GM12878 (cell line): ENCODE data around the gene DGCR8. TPM values are rescaled to one million over a fixed set of nuclear protein-coding genes. Genes with fewer than 3 reads are reported as not detected.

Source experiments
- CREM ChIP-seq: IDR thresholded peaks from 2 replicates; pipeline ENCODE4 v1.6.1; 2014; ENCODE audit warnings: antibody characterized with exemption, low read depth
- EP300 ChIP-seq, 2 experiments: fragments of 150-350 bp in 1 of 2; IDR thresholded peaks; 2 replicates each; pipeline ENCODE4 v1.6.1; 2011 to 2012; ENCODE audit warnings: low read depth in 2 of 2, low read length in 2 of 2, borderline replicate concordance in 1 of 2, improper control_type of control experiment in 1 of 2, inconsistent platforms in 1 of 2; ENCODE audit not compliant: control insufficient read depth in 1 of 2
- FOXK2 ChIP-seq: fragments of 450-650 bp; IDR thresholded peaks from 2 replicates; pipeline ENCODE4 v1.6.1; 2017; ENCODE audit warnings: mild to moderate bottlenecking, moderate library complexity
- GATAD2B ChIP-seq: fragments of 450-650 bp; conservative IDR thresholded peaks from 2 replicates; pipeline ENCODE4 v1.6.1; 2017; ENCODE audit warnings: low read depth, mild to moderate bottlenecking, moderate library complexity
- JUND ChIP-seq: IDR thresholded peaks from 2 replicates; pipeline ENCODE4 v1.6.1; 2012; ENCODE audit warnings: low read depth, mild to moderate bottlenecking, low read length, improper control_type of control experiment, moderate library complexity
- KLF5 ChIP-seq: fragments of 450-650 bp; IDR thresholded peaks from 2 replicates; pipeline ENCODE4 v1.6.1; 2014; ENCODE audit warnings: mild to moderate bottlenecking; ENCODE audit not compliant: partially characterized antibody
- MEF2B ChIP-seq: fragments of 450-650 bp; IDR thresholded peaks from 2 replicates; pipeline ENCODE4 v1.6.1; 2018; ENCODE audit warnings: mild to moderate bottlenecking, moderate library complexity; ENCODE audit not compliant: partially characterized antibody, poor library complexity, severe bottlenecking
- NFYA ChIP-seq: IDR thresholded peaks from 2 replicates; pipeline ENCODE4 v1.6.1; 2011; ENCODE audit warnings: low read depth, mild to moderate bottlenecking, low read length, improper control_type of control experiment, borderline replicate concordance
- PML ChIP-seq: IDR thresholded peaks from 2 replicates; pipeline ENCODE4 v1.6.1; 2012; ENCODE audit warnings: low read length, inconsistent platforms
- SRF ChIP-seq, 2 experiments: IDR thresholded peaks; 2 replicates each; pipeline ENCODE4 v1.6.1; 2011; ENCODE audit warnings: low read depth in 2 of 2, low read length in 2 of 2, mild to moderate bottlenecking in 1 of 2, moderate library complexity in 1 of 2
- SUPT20H ChIP-seq: IDR thresholded peaks from 2 replicates; pipeline ENCODE4 v1.6.1; 2011; ENCODE audit warnings: low read depth, mild to moderate bottlenecking, low read length, moderate library complexity, borderline replicate concordance; ENCODE audit not compliant: control insufficient read depth
- TAF1 ChIP-seq: IDR thresholded peaks from 2 replicates; pipeline ENCODE4 v1.6.1; 2011; ENCODE audit warnings: mild to moderate bottlenecking, low read depth, low read length, borderline replicate concordance
- ZNF24 ChIP-seq: fragments of 450-650 bp; IDR thresholded peaks from 2 replicates; pipeline ENCODE4 v1.6.1; 2017; ENCODE audit warnings: antibody characterized with exemption, mild to moderate bottlenecking
- polyA plus RNA-seq, 11 experiments: library from polyadenylated mRNA; depleted of rRNA in 4 of 11; unstranded in 6 of 11; stranded (reverse) in 5 of 11; fragments of >200 nt; fragmentation: Nextera tagmentation in 4 of 11; fragmentation: Illumina TruSeq in 1 of 11; extraction: Ambion mirVana in 4 of 11; extraction: Trizol in 1 of 11; gene quantifications; 1 replicate in 1 of 11; 2 replicates in 10 of 11; pipeline versions ENCODE4 v1.2.1 to v1.2.3, GENCODE V29; 2011 to 2016; ENCODE audit warnings: inconsistent platforms in 2 of 11, missing spikeins in 2 of 11, low read depth in 1 of 11
- total RNA-seq, 4 experiments: library from RNA; depleted of rRNA in 3 of 4; stranded (reverse); fragments of >200 nt in 3 of 4; fragmentation: Illumina TruSeq in 1 of 4; extraction: Trizol in 1 of 4; gene quantifications; 2 replicates each; pipeline versions ENCODE4 v1.2.1 to v1.2.3, GENCODE V29; 2013 to 2021
- TF ChIP-seq, protein P1 (sequence below): fragments of 450-650 bp; IDR thresholded peaks from 2 replicates; pipeline ENCODE4 v1.6.1; 2017; ENCODE audit warnings: low read depth, mild to moderate bottlenecking, moderate library complexity
- TF ChIP-seq, protein P2 (sequence below): IDR thresholded peaks from 2 replicates; pipeline ENCODE4 v1.6.1; 2011; ENCODE audit warnings: low read depth, low read length, improper control_type of control experiment, borderline replicate concordance
- TF ChIP-seq, protein P3 (sequence below): fragments of 450-650 bp; formaldehyde crosslinking; IDR thresholded peaks from 2 replicates; pipeline ENCODE4 v1.5.0; 2022; ENCODE audit warnings: mild to moderate bottlenecking, missing genetic modification characterization
- TF ChIP-seq, protein P4 (sequence below): fragments of 450-650 bp; formaldehyde crosslinking; IDR thresholded peaks from 2 replicates; pipeline ENCODE4 v1.4.0; 2022; ENCODE audit warnings: mild to moderate bottlenecking, moderate library complexity
- TF ChIP-seq, protein P5 (sequence below): fragments of 450-650 bp; IDR thresholded peaks from 2 replicates; pipeline ENCODE4 v1.6.1; 2016; ENCODE audit warnings: mild to moderate bottlenecking

The DGCR8 gene
- total and polyA plus RNA-seq, 10 of the 15 experiments (the other 5 are each of a cell fraction or from before 2014, with no cell fraction given) = 1.2 to 35.1 (median 17.2) TPM

DNA sequence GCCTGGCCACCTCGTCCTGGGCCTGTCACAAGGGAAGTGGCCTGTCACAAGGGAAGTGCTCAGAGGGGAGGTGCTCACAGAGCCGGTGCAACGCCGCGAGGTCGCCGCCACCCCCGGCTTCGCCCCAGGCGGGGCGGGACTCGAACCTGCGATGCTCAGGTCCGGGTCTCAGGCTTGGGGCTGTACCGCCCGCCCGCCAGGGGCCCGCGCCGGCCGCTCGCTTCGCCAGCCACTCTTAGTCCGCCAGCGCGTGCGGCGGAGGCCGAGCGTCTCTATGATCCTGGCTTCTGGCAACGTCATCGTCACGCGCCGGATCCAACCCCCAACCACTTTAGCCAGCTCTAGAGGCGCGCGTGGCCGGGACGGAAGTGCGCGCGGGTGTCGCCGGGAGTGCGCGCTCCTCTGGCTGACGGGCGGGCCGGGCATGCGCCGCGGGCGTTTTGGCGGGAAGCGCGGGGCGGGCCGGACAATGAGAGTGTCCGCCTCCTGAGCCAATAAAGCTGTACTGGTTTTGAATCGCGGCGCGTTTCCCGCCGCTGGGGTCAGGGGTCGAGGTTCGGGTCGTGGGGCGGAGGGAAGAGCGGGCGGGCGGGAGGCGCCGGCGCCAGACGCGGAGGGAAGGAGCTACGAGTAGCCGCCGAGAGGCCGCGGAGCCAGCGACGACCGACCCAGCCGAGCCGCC, 37.1 kb downstream of the DGCR8 start, which contains the start of gene TRMT2A (continued):
- TF ChIP-seq, protein P1, sequence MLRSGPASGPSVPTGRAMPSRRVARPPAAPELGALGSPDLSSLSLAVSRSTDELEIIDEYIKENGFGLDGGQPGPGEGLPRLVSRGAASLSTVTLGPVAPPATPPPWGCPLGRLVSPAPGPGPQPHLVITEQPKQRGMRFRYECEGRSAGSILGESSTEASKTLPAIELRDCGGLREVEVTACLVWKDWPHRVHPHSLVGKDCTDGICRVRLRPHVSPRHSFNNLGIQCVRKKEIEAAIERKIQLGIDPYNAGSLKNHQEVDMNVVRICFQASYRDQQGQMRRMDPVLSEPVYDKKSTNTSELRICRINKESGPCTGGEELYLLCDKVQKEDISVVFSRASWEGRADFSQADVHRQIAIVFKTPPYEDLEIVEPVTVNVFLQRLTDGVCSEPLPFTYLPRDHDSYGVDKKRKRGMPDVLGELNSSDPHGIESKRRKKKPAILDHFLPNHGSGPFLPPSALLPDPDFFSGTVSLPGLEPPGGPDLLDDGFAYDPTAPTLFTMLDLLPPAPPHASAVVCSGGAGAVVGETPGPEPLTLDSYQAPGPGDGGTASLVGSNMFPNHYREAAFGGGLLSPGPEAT = peak; percentile 67
- 0 out of 2 replicates have a peak, but pooled peaks have one; percentile 41 for TF ChIP-seq JUND
- TF ChIP-seq NFYA = no peak
- TF ChIP-seq, protein P2, sequence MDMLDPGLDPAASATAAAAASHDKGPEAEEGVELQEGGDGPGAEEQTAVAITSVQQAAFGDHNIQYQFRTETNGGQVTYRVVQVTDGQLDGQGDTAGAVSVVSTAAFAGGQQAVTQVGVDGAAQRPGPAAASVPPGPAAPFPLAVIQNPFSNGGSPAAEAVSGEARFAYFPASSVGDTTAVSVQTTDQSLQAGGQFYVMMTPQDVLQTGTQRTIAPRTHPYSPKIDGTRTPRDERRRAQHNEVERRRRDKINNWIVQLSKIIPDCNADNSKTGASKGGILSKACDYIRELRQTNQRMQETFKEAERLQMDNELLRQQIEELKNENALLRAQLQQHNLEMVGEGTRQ = no peak
- peak; percentile 44; the same call in 1 of the 2 replicates for TF ChIP-seq FOXK2
- peak; percentile 99 for TF ChIP-seq CREM
- TF ChIP-seq, protein P3, sequence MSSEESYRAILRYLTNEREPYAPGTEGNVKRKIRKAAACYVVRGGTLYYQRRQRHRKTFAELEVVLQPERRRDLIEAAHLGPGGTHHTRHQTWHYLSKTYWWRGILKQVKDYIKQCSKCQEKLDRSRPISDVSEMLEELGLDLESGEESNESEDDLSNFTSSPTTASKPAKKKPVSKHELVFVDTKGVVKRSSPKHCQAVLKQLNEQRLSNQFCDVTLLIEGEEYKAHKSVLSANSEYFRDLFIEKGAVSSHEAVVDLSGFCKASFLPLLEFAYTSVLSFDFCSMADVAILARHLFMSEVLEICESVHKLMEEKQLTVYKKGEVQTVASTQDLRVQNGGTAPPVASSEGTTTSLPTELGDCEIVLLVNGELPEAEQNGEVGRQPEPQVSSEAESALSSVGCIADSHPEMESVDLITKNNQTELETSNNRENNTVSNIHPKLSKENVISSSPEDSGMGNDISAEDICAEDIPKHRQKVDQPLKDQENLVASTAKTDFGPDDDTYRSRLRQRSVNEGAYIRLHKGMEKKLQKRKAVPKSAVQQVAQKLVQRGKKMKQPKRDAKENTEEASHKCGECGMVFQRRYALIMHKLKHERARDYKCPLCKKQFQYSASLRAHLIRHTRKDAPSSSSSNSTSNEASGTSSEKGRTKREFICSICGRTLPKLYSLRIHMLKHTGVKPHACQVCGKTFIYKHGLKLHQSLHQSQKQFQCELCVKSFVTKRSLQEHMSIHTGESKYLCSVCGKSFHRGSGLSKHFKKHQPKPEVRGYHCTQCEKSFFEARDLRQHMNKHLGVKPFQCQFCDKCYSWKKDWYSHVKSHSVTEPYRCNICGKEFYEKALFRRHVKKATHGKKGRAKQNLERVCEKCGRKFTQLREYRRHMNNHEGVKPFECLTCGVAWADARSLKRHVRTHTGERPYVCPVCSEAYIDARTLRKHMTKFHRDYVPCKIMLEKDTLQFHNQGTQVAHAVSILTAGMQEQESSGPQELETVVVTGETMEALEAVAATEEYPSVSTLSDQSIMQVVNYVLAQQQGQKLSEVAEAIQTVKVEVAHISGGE (CRISPR knock-in tag) = no peak
- peak; percentile 24 to 50; a peak in 2 of 4 replicates for TF ChIP-seq SRF (IDR thresholded peaks at IDR 0.05; ENCODE audit: low read depth in 2 of 2, low read length in 2 of 2)
- 0 out of 2 replicates have a peak, but pooled peaks have one; percentile 43 for TF ChIP-seq TAF1
- TF ChIP-seq, protein P4, sequence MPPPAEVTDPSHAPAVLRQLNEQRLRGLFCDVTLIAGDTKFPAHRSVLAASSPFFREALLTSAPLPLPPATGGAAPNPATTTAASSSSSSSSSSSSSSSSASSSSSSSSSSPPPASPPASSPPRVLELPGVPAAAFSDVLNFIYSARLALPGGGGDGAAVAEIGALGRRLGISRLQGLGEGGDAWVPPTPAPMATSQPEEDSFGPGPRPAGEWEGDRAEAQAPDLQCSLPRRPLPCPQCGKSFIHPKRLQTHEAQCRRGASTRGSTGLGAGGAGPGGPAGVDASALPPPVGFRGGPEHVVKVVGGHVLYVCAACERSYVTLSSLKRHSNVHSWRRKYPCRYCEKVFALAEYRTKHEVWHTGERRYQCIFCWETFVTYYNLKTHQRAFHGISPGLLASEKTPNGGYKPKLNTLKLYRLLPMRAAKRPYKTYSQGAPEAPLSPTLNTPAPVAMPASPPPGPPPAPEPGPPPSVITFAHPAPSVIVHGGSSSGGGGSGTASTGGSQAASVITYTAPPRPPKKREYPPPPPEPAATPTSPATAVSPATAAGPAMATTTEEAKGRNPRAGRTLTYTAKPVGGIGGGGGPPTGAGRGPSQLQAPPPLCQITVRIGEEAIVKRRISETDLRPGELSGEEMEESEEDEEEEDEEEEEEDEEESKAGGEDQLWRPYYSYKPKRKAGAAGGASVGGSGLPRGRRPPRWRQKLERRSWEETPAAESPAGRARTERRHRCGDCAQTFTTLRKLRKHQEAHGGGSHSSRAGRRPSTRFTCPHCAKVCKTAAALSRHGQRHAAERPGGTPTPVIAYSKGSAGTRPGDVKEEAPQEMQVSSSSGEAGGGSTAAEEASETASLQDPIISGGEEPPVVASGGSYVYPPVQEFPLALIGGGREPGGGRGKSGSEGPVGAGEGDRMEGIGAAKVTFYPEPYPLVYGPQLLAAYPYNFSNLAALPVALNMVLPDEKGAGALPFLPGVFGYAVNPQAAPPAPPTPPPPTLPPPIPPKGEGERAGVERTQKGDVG (CRISPR knock-in tag) = no peak
- peak; percentile 83 for TF ChIP-seq KLF5
- TF ChIP-seq, protein P5, sequence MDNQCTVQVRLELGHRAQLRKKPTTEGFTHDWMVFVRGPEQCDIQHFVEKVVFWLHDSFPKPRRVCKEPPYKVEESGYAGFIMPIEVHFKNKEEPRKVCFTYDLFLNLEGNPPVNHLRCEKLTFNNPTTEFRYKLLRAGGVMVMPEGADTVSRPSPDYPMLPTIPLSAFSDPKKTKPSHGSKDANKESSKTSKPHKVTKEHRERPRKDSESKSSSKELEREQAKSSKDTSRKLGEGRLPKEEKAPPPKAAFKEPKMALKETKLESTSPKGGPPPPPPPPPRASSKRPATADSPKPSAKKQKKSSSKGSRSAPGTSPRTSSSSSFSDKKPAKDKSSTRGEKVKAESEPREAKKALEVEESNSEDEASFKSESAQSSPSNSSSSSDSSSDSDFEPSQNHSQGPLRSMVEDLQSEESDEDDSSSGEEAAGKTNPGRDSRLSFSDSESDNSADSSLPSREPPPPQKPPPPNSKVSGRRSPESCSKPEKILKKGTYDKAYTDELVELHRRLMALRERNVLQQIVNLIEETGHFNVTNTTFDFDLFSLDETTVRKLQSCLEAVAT = no peak
- TF ChIP-seq MEF2B = peak; percentile 9
- TF ChIP-seq EP300 (IDR thresholded peaks at IDR 0.05; ENCODE audit: borderline replicate concordance in 1 of 2, control insufficient read depth in 1 of 2, low read depth in 2 of 2, low read length in 2 of 2) = peak in 1 of 2 experiments; percentile 55; a peak in 2 of 4 replicates
- TF ChIP-seq SUPT20H = no peak
- TF ChIP-seq ZNF24 = peak; percentile 84
- peak; percentile 87 for TF ChIP-seq GATAD2B
- TF ChIP-seq PML = peak; percentile 59; the same call in 1 of the 2 replicates
